GM12874 (cell line): ENCODE results near the gene IFNB1.

Experiments used
- TF ChIP-seq, protein P1 (sequence below): IDR thresholded peaks from 2 replicates; pipeline ENCODE4 v1.5.1; 2011; ENCODE audit warnings: low read depth, mild to moderate bottlenecking, control low read depth, low read length, moderate library complexity; ENCODE audit not compliant: insufficient read depth

Gene IFNB1

DNA sequence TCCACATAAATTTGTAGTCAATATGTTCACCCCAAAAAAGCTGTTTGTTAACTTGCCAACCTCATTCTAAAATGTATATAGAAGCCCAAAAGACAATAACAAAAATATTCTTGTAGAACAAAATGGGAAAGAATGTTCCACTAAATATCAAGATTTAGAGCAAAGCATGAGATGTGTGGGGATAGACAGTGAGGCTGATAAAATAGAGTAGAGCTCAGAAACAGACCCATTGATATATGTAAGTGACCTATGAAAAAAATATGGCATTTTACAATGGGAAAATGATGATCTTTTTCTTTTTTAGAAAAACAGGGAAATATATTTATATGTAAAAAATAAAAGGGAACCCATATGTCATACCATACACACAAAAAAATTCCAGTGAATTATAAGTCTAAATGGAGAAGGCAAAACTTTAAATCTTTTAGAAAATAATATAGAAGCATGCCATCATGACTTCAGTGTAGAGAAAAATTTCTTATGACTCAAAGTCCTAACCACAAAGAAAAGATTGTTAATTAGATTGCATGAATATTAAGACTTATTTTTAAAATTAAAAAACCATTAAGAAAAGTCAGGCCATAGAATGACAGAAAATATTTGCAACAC is 6.6 kb upstream of the IFNB1 start:
- TF ChIP-seq, protein P1, sequence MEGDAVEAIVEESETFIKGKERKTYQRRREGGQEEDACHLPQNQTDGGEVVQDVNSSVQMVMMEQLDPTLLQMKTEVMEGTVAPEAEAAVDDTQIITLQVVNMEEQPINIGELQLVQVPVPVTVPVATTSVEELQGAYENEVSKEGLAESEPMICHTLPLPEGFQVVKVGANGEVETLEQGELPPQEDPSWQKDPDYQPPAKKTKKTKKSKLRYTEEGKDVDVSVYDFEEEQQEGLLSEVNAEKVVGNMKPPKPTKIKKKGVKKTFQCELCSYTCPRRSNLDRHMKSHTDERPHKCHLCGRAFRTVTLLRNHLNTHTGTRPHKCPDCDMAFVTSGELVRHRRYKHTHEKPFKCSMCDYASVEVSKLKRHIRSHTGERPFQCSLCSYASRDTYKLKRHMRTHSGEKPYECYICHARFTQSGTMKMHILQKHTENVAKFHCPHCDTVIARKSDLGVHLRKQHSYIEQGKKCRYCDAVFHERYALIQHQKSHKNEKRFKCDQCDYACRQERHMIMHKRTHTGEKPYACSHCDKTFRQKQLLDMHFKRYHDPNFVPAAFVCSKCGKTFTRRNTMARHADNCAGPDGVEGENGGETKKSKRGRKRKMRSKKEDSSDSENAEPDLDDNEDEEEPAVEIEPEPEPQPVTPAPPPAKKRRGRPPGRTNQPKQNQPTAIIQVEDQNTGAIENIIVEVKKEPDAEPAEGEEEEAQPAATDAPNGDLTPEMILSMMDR: no peak

DNA sequence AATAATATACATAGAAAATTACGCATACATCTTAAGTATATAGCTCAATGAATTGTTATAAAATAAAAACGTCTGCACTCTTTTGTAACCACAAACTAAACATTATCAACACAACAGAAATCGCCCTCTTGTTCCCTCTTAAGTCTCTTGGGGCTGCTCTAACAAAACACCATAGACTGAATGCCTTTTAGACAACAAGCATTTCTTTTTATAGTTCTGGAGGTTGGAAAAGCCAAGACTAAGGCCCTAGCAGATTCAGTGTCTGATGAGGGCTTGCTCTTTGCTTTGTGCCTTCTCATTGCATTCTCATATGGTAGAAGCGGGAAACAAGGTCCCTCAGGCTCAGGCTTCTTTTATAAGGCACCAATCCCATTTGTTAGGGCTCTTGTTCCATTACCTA is 4.9 kb upstream of the IFNB1 start:
- TF ChIP-seq, protein P1: no peak

DNA sequence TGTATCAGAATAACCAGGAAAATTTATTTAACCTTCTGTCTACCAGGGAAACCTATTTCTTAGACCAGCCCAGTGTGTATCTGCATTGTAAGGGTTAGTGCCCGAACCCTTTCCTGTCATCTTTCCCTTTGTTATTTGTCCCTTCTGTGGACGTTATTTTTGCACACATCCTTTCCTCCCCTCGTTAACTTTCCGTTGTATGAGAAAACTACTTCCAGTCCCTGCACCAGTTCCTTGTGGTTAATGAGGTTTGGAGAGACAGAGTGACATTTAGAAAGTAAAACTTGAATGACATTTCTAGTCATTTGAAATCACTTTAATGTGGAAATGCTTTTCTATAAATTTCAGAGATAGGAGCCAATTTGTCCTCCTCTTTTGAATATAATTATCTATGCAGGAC is 4.3 kb upstream of the IFNB1 start:
- TF ChIP-seq, protein P1: no peak

DNA sequence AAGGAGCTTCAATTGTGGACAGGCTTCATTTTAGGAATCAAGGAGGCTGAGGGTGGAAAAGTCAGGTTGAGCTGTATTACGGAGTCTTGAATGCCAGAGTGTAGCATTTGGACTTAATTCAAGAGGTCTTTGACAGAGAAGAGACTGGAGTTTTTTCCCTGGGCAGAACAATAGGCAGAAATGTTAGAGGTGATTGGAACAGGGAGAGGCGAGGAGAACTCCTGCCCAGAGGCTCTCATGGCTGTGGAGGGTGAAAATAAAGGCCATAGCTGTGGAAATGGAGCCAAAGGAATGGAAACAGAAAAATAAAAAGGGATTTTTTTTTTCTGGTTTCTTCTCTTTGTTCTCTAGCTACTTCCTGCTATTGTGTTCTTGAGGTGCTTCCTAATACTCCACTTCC is 3.7 kb upstream of the IFNB1 start:
- TF ChIP-seq, protein P1: no peak

DNA sequence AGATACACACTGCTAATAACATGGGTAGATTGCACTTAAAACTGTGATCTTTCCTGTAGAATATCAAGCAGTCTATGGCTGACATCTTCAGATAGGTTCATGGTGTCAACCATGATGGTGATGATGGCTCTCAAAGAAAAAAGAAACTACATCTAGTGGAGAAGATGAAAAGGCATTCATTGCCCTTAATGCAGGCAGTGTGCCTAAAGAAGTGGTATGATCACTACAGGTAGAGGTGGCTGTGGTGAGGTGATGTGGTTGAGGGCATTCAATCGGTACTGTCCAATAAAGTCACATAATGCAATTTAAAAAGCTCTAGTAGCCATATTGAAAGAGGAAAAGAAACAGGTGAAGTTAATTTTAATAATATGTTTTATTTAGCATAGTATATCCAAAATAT is 3.1 kb upstream of the IFNB1 start:
- TF ChIP-seq, protein P1: no peak

DNA sequence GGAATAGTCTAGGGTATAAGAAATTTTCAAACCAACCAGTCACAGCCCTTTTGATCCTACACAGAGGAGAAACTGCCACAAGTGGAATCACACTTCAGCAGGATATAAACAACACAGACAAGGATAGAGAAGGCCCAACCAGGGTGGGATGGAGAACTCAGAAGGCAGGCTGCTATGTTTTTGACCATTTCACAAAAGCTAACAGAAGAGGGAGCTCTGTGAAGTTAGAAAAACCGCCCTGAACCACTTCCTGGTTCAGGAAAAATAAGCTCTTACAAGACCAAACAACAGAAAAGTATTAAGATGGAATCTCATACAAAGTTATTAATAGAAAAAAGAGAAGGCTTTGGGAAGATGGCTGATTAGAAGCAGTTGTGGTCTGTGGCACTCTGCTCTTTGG is 960 bp upstream of the IFNB1 start:
- TF ChIP-seq, protein P1: no peak

DNA sequence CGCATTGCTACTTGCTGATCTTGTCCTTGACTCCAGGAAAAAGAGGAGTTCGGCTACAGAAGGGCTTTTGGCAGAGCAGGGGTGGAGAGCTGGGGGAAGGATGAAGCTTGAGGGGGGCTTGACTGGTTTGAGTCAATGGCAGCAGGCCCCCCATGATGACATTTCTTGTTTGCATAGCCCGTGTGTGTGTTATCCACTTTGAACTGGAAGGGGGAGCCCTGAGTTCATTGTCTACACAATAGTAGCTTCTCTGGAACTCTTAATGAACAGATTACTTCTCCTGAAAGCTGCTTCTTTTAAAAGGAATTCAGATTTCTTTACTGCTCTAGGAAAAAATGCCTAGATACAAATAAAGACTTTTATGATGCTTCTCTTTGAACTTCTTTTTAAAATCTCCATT is 2.3 kb downstream of the IFNB1 start:
- TF ChIP-seq, protein P1: no peak
